Stimulated activated CD4-positive, alpha-beta T cell treated with anti-CD3 and anti-CD28 coated beads, Interleukin-12 subunit alpha, Interleukin-12 subunit beta, amount 100 ng/mL, for 48 hours (primary cell): ENCODE results near the gene COQ10B.
A peak's percentile ranks its signal among the peaks of the same experiment; 100 is the strongest.
"Not testable (repeated sequence)": the region's sequence is repeated elsewhere in the genome, so short reads cannot be mapped to it uniquely, and the experiment has no call there.

Source experiments
- DNase-seq, 3 donors: peaks; one replicate each; pipeline ENCODE4 v3.0.0-alpha.2; 2020; ENCODE audit warnings: low read depth in 2 of 3, low spot score in 1 of 3

The COQ10B gene

DNA sequence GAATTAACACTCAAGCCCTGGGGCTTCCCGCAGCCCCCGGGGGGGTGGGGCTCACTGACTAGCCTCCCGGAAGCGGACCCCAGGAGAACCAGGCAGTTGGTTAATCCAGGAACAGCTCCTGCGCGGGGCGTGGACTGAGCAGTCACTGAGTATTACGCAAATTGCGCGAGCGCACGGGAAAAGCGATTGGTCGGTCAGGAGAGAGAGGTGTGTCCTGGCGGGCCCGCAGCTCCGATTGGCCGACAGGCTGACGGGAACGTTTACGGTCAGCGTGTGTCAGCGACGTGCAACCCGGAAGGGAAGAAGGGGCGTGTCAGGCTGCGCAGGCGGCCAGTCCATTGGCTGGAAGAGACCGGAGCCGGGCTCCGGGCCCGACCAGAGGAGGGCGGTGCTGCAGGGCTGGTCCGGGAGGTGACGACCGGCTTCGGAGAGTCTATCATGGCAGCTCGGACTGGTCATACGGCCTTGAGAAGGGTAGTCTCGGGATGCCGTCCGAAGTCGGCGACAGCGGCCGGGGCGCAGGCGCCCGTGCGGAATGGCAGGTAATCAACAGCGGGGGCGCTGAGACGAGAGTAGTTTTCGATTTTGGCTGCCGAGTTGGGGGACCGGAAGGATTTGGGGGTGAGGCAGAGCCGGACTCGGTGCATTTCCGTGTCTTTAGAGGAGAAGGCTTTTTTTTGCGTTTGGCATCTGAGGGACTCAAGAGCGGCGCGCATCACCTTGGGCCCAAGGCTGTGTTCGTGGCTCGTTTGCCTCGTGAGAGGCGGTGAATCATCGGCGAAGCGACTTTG is at the start of gene COQ10B:
Gene COQ10B, plus strand, starts transcription at position 430 of the 791 bp plus-strand sequence. Its CDS starts 9 bp downstream, at position 439.
- peak; percentile 93 to 99 (median 98) for DNase-seq

GRCh38 chr2:197405582-197405981 is 47.8 kb upstream of the COQ10B start:
- no peak for DNase-seq

DNA sequence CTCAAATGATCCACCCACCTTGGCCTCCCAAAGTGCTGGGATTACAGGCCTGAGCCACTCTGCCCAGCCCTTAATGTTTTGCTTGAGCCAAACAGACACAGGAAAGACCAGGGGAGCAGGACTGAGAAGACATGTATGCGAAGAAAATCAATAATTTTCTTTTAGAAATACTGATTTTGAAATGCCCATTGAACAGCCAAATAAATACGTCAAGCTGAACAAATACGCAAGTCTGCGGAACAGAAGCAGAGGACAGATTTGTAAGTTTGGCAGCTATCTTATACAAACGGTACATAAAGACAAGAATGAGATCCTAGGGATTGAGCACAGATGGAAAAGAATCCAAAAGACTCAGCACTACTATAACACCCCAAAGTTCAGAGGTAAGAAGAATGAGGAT is 39.3 kb upstream of the COQ10B start:
- no peak for DNase-seq

- no peak for DNase-seq
Measured at GRCh38 chr2:197414515-197414914, 38.8 kb upstream of the COQ10B start.

- DNase-seq = no peak
Measured at GRCh38 chr2:197416268-197416667, 37.1 kb upstream of the COQ10B start.

GRCh38 chr2:197419438-197419837 is 33.9 kb upstream of the COQ10B start:
- no peak for DNase-seq

DNA sequence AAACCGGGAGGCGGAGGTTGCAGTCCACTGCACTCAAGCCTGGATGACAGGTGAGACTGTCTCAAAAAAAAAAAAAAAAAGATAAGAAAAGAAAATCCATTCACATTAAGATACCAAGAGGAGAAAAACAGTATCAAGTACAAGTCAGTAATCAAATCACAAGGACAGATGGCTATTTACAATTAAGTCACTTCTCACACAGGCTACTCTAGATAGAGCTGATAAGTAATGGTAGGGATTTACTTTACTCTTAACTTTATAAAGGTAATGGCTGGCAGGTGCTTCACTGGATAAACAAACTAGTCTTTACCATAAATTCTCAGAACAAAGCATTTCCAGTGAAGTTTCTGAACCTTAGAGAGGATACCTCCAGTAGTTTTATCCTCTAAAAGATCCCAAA is 30.0 kb upstream of the COQ10B start:
- DNase-seq = no peak

GRCh38 chr2:197425550-197425949 is 27.8 kb upstream of the COQ10B start:
- DNase-seq = no peak

DNA sequence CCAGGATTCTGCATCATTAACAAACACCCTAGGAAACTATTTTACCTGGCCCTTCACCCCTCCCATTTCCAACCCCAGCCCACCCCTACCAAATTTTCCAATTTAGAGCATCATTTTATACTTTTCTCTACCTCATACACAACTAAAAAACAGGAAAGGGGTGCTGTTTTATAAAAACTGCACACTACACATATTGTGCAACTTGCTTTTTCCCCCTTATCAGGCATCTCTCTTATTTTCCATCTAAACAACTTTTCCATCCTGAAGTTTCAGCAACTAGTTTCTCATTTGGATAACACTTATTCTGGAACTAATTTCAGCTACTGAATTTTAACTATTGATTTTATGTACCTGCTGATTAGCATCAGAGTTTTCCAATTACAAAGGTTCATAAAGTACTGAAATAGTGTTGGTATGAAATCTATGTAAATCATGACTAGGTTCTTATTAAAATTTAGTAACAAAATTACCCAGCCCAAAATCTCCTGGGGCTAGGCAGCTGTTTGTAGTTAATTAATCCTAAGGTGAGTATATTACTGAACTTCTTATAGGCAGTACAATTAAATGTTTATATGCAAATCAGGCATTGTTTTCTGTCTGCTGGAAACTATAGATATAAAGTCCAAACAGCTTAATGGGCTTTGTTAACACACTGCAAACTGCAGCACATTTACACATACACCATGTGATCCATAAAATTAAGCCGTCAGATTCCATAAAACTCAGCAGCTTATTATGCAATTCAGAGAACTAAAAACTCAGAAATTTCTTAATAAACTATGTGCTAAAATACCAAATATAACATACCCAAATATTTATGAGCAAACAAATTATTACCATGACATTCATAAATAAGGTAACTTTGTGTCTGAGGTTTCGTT is 26.4 kb upstream of the COQ10B start:
- DNase-seq = no peak

- DNase-seq = no peak
Measured at GRCh38 chr2:197427986-197428385, 25.4 kb upstream of the COQ10B start.

- no peak for DNase-seq
Measured at GRCh38 chr2:197431858-197432257, 21.5 kb upstream of the COQ10B start.

GRCh38 chr2:197432527-197432926 is 20.8 kb upstream of the COQ10B start:
- DNase-seq = not testable (repeated sequence)

- no peak for DNase-seq
Measured at GRCh38 chr2:197433780-197434438, 19.4 kb upstream of the COQ10B start.

DNA sequence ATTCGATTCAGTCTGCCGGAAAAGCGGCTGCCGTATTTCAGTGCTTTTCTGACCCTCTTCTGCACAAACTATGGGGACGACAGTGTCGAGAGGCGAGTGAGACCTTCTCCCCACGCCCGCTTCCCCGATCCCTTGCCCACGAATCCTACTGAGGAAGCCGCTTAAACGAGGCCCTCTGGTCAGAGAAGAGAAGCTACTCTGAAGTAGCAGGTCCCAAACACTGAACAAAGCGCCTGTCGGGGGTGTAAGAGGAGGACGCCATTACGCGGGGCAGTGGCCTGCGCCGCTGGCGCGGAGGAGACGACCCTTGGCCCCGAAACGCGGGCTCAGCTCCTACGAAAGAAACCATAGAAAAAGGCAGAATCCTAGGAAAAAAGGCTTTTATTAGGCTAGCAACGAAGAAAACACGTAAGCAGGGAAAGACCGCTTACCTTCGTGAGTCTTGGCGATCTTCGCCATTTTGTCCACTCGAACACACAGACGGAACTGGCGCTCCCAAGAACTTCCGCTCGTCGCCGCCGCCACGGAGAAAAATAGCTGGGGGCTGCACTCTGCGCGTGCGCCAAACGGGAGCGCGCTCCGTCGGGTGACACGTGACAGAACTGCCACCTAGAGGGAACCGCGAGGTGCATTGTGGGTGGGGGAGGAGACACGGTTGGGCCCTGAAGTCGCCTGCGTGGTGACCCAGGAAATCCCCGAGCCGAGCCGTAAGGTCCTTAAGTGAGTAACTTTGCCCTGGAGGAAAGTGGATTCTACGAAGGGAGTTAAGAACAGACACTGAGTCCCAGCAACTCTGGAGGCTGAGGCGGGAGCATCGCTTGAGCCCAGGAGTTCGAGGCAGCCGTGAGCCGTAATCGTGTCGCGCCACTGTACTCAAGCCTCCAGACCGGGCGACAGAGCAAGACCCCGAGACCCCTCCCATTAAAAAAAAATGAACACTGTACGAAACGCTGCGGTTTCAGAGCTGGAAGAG is 18.5 kb upstream of the COQ10B start, which contains the start of gene SF3B1:
Gene SF3B1, minus strand, starts transcription at position 488 of the 973 bp plus-strand sequence. Its CDS starts 29 bp downstream, at position 459.
- peak; percentile 95 to 99 (median 98) for DNase-seq

DNA sequence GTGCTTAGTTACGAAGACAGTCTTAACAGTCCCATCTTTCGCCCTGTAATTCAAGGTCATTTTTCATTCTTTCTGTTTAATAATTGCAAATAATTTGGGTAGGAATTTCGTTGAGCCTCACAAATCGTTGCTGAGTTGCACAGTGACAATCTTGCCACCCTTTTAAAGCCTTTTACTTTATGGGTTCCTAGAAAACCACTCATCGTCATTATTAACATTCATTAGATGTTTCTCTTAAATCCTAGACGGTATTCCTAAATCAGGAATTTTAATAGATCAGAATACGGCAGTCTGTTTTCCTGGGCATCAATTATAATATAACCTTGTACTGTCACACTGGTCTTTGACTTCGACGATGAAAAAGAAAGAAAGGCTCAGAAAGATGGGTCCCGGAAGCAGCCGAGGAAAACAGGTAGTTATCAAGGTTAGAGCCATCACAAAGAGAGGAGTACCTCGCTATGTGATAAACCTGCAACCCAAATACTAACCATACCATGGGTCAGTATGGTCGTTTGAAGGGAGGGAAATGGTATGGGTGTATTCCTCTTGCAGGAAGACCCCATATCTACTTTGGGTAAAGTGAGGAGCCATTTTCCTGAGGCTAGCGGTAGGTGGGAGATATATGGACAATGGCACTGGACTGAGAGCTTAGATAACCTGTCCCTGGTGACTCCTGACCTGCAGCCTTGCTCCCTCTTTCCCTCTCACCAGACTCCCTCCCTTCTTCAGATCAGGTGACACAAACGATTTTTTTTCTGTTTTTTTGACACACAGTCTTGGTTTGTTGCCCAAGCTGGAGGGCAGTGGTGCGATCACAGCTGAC is 17.5 kb upstream of the COQ10B start:
- no peak for DNase-seq

DNA sequence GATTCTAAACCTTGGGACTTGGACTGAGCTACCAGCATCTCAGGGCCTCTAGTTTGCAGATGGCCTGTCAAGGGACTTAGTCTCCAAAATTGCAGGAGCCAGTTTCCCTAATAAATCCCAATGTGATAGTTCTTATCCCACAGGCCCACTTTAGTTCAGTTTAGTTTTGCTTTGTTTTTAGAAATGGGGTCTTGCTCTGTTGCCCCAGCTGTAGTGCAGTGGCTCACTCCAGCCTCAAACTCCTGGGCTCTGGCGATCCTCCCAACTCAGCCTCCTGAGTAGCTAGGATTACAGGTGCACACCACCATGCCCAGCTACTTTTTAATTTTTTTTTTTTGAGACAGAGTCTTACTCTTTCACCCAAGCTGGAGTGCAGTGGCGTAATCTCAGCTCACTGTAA is 16.0 kb upstream of the COQ10B start:
- no peak for DNase-seq

DNA sequence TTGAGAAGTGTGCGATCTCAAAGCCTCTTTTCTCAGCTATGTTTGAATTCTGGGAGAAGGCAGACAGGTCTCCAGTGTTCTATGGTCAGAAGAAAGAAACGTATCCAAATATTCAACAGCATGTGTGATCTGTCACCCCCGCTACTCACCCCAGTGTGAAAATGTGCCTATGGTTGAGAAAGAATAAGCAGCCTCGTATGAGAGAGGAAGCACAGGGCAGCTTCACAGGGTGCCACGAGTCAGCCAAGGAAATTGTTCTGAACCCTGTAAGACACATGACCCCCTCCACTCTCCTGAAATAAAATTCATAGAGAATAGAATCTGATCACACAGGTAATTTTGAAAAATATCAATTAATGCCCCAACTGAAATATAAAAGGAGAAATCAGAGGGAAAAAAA is 10.5 kb upstream of the COQ10B start:
- DNase-seq = no peak

DNA sequence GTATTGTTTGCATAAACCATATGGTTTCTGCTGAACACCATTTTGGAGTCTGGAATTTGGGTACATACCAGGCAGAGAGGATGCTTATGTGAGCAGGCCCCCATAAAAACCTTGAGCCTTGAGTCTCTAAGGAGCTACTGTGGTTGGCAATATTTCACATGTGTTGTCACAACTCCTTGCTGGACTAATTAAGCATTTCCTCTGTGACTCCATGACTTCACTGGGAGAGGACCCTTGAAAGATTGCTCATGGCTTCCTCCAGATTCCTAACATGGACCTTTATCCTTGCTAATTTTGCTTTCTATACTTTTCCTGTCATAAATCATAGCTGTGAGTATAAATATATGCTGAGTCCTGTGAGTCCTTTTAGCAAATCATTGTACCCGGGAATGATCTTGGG is 7.6 kb upstream of the COQ10B start:
- no peak for DNase-seq

DNA sequence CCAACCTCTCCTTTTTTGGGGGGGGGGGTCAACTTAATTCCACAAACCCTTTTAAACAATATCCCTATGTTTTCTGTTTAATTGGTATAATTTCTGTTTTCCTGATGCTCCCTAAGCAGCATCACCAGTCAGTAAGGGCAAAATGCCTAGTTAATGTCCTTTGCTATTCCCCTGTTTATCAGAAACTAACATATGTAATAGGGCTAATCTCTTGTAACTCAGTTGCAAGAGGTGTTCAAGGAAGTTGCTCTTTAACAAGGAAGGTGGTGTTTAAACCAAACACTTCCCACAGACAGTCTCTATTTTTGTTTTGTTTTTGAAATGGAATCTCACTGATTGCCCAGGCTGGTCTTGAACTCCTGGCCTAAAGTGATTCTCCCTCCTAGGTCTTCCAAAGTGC is 6.5 kb upstream of the COQ10B start:
- no peak for DNase-seq
